NCI-H2029 treated with DMSO at 0.1 percent for 48 hours (cell line): ENCODE measurements around the gene PACSIN1.

Source experiments
- DNase-seq: peaks from one replicate; lab custom pipeline; 2025; lab: John Stamatoyannopoulos, UW

The PACSIN1 gene

DNA sequence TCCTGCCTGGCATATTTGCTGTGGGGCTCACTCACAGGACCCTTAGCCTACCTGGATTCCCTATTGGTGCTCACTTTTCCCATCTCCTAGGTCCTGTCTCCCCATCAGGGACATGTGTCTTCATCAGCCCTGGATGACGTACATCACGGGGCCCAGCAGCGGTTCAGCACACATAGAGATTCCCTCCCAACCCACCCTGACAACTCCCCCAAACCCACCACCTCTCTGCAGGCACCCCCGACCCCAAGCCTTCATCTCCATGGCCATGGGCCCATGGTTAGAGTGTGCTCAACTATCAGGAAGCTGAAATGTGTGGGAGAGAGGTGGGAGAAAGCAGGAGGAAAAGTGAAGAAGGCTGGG lies 115.7 kb downstream of the PACSIN1 start:
- no peak for DNase-seq

DNA sequence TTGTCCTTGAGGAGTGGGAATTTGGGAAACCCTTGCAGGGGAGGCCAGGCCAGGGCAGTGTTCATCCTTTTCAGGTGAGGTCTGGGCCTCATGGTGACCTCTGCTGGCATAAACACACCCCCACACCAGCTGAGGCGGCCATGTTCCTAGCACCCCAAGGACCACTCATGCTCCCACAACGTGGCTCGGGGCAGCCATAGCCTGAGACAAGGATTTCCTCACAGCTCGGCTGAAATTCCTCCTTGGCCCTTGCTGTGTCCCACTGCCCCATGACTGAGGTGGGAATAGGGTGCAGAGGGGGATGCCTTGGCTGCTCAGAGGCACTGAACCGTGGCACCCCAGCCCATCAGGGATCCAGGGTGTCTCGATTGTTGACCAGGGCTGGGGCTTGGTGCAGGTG lies 117.6 kb downstream of the PACSIN1 start:
- no peak for DNase-seq

DNA sequence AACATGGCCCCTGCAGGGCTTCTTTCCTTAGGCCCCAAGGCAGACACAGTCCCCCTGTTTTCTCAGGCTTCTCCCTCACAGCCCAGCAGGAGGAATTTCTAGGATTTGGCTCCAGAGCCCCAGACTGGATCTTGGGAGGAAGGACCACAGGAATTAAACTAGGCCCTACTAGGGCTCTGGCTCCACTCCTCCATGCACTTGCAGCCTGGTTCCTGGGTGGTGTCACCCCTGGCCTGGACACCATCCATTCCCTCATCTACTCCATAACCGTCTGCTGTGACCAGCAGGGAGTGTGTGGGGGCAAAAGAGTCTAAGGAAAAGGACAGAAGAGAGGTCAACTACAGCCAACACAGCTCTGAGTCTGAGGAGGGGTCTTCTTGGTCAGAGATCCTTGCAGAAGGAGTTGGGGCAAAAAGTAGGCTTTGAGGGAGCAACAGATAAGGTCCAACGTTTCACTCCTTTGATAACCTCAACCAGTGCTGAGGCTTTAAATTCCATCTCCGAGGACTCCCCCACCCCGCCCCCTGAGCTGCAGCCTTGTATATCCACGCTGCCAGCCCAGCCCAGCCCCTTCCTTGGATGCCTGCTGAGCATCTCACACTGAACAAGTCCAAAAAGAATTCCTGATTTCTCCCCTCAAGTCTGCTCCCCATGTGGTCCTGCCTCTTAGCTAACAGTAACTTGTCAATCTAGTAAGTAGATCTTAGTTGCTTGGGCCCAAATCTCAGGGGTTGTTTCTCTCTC lies 118.2 kb downstream of the PACSIN1 start:
- no peak for DNase-seq

DNA sequence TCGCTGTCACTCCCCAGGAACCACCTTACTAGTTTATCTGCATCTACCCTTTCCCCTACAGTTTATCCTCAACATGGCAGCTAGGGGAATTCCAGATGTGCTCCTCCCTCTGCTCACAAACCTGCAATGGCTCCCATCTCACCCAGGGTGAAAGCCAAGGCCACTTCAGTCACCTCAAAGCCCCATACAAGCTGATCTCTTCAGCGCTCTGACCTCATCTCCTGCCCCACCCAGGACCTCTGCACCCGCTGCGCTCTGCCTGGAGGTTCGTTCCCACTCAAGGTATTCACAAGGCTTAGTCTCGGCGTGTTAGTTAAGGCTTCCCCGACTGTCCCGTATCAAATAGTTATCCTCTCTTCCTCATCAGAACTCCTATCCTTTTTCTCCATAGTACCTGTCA lies 118.8 kb downstream of the PACSIN1 start:
- DNase-seq = no peak
